Astrocyte (in vitro differentiated cells and primary cell): Measurements from ENCODE around the gene ACAD11. TPM values are rescaled to one million over a fixed set of nuclear protein-coding genes. Genes with fewer than 3 reads are reported as not detected.

ENCODE experiments used
- DNase-seq: peaks from one replicate; pipeline ENCODE4 v3.0.0-alpha.2; 2010; ENCODE audit warnings: low read depth
- FAIRE-seq: peaks from 2 replicates; lab custom pipeline; 2011; peaks lifted over from hg19 to GRCh38; lab: Jason Lieb, UNC
- H2AFZ ChIP-seq: 2 replicates; pipeline ENCODE4 v1.6.0; 2012; ENCODE audit warnings: low read depth, low read length, inconsistent platforms
- H3K27ac ChIP-seq: 2 replicates; pipeline ENCODE4 v1.5.1; 2011; ENCODE audit warnings: low read depth, low read length, inconsistent platforms
- H3K27me3 ChIP-seq: 2 replicates; pipeline ENCODE4 v1.6.0; 2011; ENCODE audit warnings: low read length, inconsistent platforms; ENCODE audit not compliant: insufficient read depth
- H3K36me3 ChIP-seq: 2 replicates; pipeline ENCODE4 v1.5.1; 2011; ENCODE audit warnings: low read length, inconsistent platforms; ENCODE audit not compliant: insufficient read depth
- H3K4me1 ChIP-seq: 2 replicates; pipeline ENCODE4 v1.5.1; 2011; ENCODE audit warnings: low read length, inconsistent platforms; ENCODE audit not compliant: insufficient read depth
- H3K4me2 ChIP-seq: 2 replicates; pipeline ENCODE4 v1.6.0; 2012; ENCODE audit warnings: low read length, inconsistent platforms
- H3K4me3 ChIP-seq: 2 replicates; pipeline ENCODE4 v1.5.1; 2011; ENCODE audit warnings: low read depth, mild to moderate bottlenecking, low read length, inconsistent platforms; ENCODE audit not compliant: insufficient read depth
- H3K79me2 ChIP-seq: 2 replicates; pipeline ENCODE4 v1.6.0; 2012; ENCODE audit warnings: mild to moderate bottlenecking, low read length, inconsistent platforms; ENCODE audit not compliant: insufficient read depth
- H3K9ac ChIP-seq: 2 replicates; pipeline ENCODE4 v1.6.0; 2012; ENCODE audit warnings: mild to moderate bottlenecking, low read length, inconsistent platforms
- H3K9me3 ChIP-seq: 2 replicates; pipeline ENCODE4 v1.5.1; 2012; ENCODE audit warnings: low read depth, mild to moderate bottlenecking, low read length, inconsistent platforms; ENCODE audit not compliant: insufficient read depth
- H4K20me1 ChIP-seq: 2 replicates; pipeline ENCODE4 v1.6.0; 2012; ENCODE audit warnings: low read length, inconsistent platforms; ENCODE audit not compliant: insufficient read depth
- H3K27ac Mint-ChIP-seq: one replicate; pipeline ENCODE4 v1.8.0; 2021; ENCODE audit warnings: mild to moderate bottlenecking, mixed read lengths; ENCODE audit not compliant: unreplicated experiment
- H3K27me3 Mint-ChIP-seq: one replicate; pipeline ENCODE4 v1.8.0; 2021; ENCODE audit warnings: low read depth, mixed read lengths; ENCODE audit not compliant: unreplicated experiment
- H3K36me3 Mint-ChIP-seq: one replicate; pipeline ENCODE4 v1.8.0; 2021; ENCODE audit warnings: low read depth, mixed read lengths; ENCODE audit not compliant: unreplicated experiment
- H3K4me1 Mint-ChIP-seq: one replicate; pipeline ENCODE4 v1.8.0; 2021; ENCODE audit warnings: low read depth, mixed read lengths; ENCODE audit not compliant: unreplicated experiment
- H3K4me3 Mint-ChIP-seq: one replicate; pipeline ENCODE4 v1.8.0; 2021; ENCODE audit warnings: mild to moderate bottlenecking, moderate library complexity, mixed read lengths; ENCODE audit not compliant: unreplicated experiment
- H3K9me3 Mint-ChIP-seq: one replicate; pipeline ENCODE4 v1.8.0; 2021; ENCODE audit warnings: mild to moderate bottlenecking, mixed read lengths; ENCODE audit not compliant: unreplicated experiment
- EZH2 ChIP-seq: IDR thresholded peaks from 2 replicates; pipeline ENCODE4 v1.6.1; 2012; ENCODE audit warnings: mild to moderate bottlenecking, low read length, inconsistent platforms; ENCODE audit not compliant: insufficient read depth
- total RNA-seq: library from RNA; stranded (reverse); gene quantifications from 2 replicates; pipeline ENCODE4 v1.2.1, GENCODE V29; 2021
- TF ChIP-seq, protein P1 (sequence below): IDR thresholded peaks from 2 replicates; pipeline ENCODE4 v1.5.1; 2011; ENCODE audit warnings: low read depth, mild to moderate bottlenecking, inconsistent platforms, low read length, moderate library complexity; ENCODE audit not compliant: insufficient read depth

The ACAD11 gene
- total RNA-seq, 1 donor from 2014 or later: 13.0 TPM

DNA sequence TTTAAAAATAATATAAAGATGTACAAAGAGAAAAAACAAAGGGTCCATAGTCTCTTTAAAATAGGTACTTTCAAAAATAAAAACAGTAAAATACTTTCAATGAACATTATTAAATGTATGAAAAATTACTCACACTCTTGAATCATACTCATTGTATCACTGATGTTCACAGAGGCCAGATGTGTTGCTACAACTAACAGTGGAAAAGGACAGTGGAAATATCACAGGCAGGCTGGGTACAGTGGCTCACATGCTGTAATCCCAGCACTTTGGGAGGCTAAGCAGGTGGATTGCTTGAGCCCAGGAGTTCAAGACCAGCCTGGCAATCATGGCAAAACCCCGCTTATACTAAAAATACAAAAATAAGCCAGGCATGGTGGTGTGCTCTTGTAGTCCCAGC, 35.8 kb upstream of the ACAD11 start:
- no peaks in the 10 kb centered on the region for H3K9me3 ChIP-seq
- H3K4me1 ChIP-seq: no peaks in the 10 kb centered on the region
- no peak overlapping the region for H2AFZ ChIP-seq
- Mint-ChIP-seq H3K27me3 (no peaks in the 10 kb centered on the region), H3K27ac (no peak overlapping the region), H3K9me3 (no peaks in the 10 kb centered on the region), H3K36me3 (peaks cover 4% of the 10 kb centered on the region), H3K4me1 (no peaks in the 10 kb centered on the region), H3K4me3 (no peak overlapping the region)
- no peak overlapping the region for H3K4me2 ChIP-seq
- H4K20me1 ChIP-seq: peaks cover 5% of the 10 kb centered on the region
- no peak for FAIRE-seq
- H3K9ac ChIP-seq: no peak overlapping the region
- TF ChIP-seq, protein P1, sequence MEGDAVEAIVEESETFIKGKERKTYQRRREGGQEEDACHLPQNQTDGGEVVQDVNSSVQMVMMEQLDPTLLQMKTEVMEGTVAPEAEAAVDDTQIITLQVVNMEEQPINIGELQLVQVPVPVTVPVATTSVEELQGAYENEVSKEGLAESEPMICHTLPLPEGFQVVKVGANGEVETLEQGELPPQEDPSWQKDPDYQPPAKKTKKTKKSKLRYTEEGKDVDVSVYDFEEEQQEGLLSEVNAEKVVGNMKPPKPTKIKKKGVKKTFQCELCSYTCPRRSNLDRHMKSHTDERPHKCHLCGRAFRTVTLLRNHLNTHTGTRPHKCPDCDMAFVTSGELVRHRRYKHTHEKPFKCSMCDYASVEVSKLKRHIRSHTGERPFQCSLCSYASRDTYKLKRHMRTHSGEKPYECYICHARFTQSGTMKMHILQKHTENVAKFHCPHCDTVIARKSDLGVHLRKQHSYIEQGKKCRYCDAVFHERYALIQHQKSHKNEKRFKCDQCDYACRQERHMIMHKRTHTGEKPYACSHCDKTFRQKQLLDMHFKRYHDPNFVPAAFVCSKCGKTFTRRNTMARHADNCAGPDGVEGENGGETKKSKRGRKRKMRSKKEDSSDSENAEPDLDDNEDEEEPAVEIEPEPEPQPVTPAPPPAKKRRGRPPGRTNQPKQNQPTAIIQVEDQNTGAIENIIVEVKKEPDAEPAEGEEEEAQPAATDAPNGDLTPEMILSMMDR: no peak
- no peak for TF ChIP-seq EZH2
- H3K27me3 ChIP-seq: no peaks in the 10 kb centered on the region
- no peak overlapping the region for H3K27ac ChIP-seq
- no peak overlapping the region for H3K4me3 ChIP-seq
- H3K36me3 ChIP-seq: peaks cover 42% of the 10 kb centered on the region
- DNase-seq: no peak
- no peaks in the 10 kb centered on the region for H3K79me2 ChIP-seq

DNA sequence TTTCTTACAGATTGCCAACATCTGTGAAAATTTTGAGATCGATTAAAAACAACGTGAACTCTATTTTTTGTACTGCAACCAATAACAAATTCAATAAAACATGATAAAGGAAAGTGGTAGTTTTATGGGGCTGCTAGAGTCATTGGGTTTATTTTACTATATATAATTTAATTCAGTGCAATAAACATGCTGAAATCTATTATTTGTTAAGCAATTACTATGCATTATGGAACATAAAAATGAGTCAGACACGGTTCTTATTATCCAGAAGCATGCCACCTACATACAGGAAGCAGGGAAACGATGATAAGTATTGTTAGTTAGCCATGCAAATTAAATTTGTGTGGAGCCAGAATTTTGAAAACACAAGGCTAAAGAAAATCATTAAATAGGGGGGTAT, 35.4 kb upstream of the ACAD11 start:
- Histone ChIP-seq H3K4me2 (no peak overlapping the region), H4K20me1 (peaks cover 5% of the 10 kb centered on the region), H3K27ac (no peak overlapping the region), H3K9ac (no peak overlapping the region), H2AFZ (no peak overlapping the region), H3K27me3 (no peaks in the 10 kb centered on the region), H3K4me3 (no peak overlapping the region), H3K4me1 (no peaks in the 10 kb centered on the region), H3K36me3 (peaks cover 43% of the 10 kb centered on the region), H3K9me3 (no peaks in the 10 kb centered on the region), H3K79me2 (no peaks in the 10 kb centered on the region)
- no peaks in the 10 kb centered on the region for H3K9me3 Mint-ChIP-seq
- DNase-seq (no peak), FAIRE-seq (no peak)
- no peak overlapping the region for H3K4me3 Mint-ChIP-seq
- no peaks in the 10 kb centered on the region for H3K4me1 Mint-ChIP-seq
- no peak overlapping the region for H3K27ac Mint-ChIP-seq
- no peaks in the 10 kb centered on the region for H3K27me3 Mint-ChIP-seq
- no peak for TF ChIP-seq EZH2
- TF ChIP-seq, protein P1: no peak
- peaks cover 5% of the 10 kb centered on the region for H3K36me3 Mint-ChIP-seq

DNA sequence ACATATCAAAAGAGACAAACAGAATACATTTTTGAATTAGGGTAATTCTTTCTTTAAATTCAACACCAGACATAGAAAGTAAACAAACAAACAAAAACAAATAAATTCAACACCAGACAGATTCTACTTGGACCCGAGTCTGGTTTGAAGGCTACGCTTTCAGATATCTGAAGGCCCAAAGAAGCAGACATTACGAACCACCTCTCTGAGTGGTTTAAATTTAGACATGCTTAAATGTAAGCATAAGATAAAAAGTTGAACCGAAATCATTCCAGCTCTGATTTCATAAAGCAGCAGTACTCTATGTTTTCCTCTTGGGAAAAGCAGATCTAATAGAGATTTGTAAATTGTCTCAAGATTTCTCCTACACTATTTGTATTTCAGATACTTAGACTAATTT, 30.4 kb upstream of the ACAD11 start:
- Histone ChIP-seq H3K27me3 (no peaks in the 10 kb centered on the region), H3K27ac (no peak overlapping the region), H3K4me1 (no peaks in the 10 kb centered on the region), H3K36me3 (peaks cover 44% of the 10 kb centered on the region), H3K4me3 (no peak overlapping the region), H3K79me2 (no peaks in the 10 kb centered on the region), H3K4me2 (no peak overlapping the region), H3K9me3 (no peaks in the 10 kb centered on the region), H2AFZ (no peak overlapping the region), H4K20me1 (no peaks in the 10 kb centered on the region), H3K9ac (no peak overlapping the region)
- Mint-ChIP-seq H3K4me1 (no peaks in the 10 kb centered on the region), H3K9me3 (no peaks in the 10 kb centered on the region), H3K27ac (no peak overlapping the region), H3K36me3 (peaks cover 6% of the 10 kb centered on the region), H3K4me3 (no peak overlapping the region), H3K27me3 (no peaks in the 10 kb centered on the region)
- DNase-seq: no peak
- no peak for TF ChIP-seq EZH2
- TF ChIP-seq, protein P1: no peak
- FAIRE-seq: no peak
